ENCODE results near the gene AHSP.
"Not testable (repeated sequence)": the region's sequence is repeated elsewhere in the genome, so short reads cannot be mapped to it uniquely, and the experiment has no call there.

AHSP gene, protein sequence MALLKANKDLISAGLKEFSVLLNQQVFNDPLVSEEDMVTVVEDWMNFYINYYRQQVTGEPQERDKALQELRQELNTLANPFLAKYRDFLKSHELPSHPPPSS

DNA sequence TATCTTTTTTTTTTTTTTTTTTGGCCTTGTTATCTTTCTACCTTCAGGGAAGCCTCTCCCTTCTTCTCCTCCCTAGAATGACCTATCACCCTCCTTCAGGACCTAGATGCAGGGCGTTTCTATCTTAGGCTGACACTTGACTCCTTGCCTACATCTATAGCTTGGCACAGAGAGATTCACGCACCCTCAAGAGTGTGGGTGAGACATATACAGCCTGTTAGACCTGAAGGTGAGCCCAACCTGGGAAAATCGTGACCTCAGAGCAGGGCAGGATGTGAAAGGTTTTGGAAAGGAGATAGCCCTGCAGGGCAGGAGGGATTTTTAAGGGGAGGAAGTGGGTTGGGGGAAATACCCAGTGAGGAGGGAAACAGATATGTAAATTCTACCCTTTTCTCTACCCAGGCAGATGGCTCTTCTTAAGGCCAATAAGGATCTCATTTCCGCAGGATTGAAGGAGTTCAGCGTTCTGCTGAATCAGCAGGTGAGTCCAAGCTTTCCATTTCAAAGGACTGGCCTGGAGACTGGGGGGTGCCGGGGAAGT is at the start of gene AHSP:
Gene AHSP (plus strand): TSS at position 167 of the 541 bp plus-strand sequence. CDS start 240 bp downstream, at position 407.
- no peak for DNase-seq (ENCODE audit: low read depth, low spot score)

DNA sequence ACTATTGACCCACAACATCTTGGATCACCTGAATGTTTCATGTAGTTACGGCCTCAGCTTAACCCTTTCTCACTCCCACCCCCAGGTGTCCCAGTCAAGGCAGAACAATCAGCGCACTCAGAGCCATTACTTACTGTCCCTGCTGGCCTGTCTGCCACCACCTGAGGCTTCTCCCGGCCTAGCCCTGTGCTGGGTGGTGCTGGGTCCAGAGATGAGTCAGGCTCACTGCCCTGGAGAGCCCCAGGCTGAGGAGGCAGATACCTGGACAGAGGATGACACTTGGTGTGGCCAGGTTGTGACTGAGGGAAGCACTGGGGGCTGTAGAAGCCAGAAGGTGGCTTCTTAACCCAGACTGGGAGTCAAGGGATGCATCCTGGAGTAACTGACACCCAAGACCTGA is 48.7 kb upstream of the AHSP start:
- no peak for DNase-seq (ENCODE audit: low read depth, low spot score)

DNA sequence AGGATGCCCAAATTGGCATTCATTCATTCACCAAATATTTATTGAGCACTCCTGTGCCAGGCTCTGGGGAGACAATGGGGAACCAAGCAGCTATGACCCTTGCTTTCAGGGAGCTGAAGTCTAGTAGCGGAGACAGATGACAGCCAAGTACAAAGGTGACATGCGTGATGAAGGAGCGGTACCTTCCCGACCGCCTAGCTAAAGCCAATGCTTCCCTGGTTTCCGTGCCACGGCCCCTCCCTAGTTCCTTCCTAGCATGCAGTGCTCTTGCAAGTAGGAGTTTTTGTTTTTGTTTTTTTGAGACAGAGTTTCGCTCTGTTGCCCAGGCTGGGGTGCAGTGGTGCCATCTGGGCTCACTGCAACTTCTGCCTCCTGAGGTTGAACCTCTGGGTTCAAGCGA is 47.9 kb upstream of the AHSP start:
- DNase-seq (ENCODE audit: low read depth, low spot score) = no peak

DNA sequence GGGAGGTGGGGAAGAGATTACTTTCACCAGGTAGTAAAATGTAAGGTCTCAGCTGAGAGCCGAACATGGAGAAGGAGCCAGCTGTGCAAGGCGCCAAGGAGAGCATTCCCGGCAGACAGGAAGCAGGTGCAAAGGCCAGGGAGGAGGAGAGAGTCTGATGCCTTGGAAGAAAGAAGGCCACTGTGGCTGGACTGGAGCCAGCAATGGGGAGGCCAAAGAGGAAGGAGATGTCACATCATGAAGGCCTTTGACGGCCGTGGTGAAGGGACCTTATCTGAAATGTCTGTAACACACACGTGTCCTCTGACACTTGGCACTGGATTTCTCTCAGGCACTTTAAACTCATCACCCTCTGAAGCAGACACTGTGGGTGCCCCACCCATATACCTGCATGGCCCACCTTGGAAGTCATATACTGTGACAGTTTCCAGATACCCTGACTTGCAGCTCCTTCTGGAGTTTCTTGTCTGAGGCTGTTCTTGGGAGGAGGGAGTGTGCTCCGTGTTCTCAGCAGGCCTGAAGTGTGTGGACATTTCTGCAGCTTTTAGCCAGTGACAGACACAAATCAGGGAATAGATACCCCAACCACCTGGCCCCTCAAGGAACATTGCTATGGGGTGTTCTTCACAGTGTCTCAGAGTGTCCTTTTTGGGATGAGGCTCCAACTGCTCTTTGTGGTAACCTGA is 46.7 kb upstream of the AHSP start:
- no peak for DNase-seq (ENCODE audit: low read depth, low spot score)

DNA sequence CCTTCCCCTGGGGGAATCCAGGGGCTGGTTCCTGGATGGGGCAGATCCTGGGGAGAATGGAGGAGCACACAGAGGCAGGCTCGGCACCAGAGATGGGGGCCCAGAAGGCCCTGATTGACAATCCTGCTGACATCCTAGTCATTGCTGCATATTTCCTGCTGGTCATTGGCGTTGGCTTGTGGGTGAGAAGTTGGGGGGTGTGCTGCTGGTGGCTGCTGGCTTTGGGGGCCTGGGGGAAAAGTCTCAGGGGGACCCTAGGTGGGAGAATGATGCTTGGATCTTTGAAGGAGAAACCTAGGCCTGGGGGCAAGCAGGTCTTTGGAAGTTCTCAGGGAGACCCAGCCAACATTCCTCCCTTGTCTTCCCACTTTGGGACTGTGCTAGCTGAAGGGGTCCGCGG is 44.6 kb upstream of the AHSP start, which contains the start of gene SLC5A2:
Gene SLC5A2 (plus strand): TSS at position 43 of the 400 bp plus-strand sequence. CDS start 14 bp downstream, at position 57.
- DNase-seq (ENCODE audit: low read depth, low spot score) = no peak

DNA sequence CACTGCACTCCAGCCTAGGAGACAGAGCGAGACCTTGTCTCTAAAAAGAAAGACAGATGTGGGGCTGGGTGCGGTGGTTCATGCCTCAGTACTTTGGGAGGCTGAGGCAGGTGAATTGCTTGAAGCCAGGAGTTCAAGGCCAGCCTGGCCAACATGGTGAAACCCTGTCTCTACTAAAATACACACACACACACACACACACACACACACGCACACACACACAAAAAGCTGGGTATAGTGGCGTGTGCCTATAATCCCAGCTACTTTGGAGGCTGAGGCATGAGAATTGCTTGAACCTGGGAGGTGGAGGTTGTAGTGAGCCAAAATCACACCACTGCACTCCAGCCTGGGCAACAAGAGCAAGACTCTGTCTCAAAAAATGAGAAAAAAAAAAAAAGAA is 43.7 kb upstream of the AHSP start:
- DNase-seq (ENCODE audit: low read depth, low spot score) = not testable (repeated sequence)

DNA sequence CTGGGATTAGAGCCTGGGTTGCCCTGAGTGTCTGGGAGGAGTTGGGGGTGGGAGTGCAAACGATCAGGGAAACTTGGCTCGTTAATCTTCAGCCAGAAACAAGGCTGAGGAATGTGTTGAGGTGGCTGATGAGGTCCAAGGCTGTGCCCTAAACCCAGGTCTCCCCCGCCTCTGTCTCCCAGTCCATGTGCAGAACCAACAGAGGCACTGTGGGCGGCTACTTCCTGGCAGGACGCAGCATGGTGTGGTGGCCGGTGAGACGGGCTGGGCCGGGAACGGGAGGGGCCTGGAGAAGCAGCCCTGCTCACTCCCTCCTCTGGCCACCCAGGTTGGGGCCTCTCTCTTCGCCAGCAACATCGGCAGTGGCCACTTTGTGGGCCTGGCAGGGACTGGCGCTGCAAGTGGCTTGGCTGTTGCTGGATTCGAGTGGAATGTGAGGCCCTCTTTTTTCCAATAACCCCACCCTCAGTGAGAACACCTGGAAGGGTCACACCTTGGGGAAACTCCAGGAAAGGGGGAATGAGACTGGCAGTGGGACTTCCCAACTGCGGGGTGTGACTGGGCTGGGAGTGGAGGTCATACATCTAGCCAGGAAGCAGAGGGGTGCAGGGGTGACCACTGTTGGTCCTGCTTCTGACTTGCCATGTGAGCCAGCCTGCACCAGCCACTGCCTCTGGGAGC is 43.1 kb upstream of the AHSP start:
- DNase-seq (ENCODE audit: low read depth, low spot score) = no peak

DNA sequence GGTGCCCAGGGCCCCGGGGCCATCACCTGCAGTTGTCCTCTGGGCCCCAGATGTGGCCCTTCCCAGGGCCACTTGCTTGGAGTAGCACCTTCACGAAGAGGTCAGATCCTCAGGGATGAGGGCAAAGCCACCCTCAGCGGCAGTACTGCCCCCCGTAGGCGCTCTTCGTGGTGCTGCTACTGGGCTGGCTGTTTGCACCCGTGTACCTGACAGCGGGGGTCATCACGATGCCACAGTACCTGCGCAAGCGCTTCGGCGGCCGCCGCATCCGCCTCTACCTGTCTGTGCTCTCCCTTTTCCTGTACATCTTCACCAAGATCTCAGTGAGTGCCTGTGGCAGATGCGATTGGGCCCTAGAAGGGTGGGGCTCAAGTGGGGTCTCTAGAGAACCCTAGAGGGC is 42.1 kb upstream of the AHSP start:
- DNase-seq (ENCODE audit: low read depth, low spot score) = no peak

DNA sequence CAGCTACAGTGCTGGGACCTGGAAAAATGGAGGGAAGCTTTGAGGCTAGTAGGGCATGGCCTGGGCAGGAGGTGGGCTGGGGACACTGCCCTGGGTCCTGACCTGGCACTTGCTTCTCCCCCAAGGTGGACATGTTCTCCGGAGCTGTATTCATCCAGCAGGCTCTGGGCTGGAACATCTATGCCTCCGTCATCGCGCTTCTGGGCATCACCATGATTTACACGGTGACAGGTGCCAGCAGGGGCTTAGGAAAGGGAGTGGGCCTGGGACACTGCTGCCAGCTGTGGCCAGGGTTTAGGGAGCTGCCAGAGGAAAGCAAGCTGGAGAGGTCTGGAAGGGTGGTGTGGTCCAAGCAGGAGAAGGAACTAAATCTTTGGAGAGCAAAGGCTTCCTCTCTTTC is 41.7 kb upstream of the AHSP start:
- DNase-seq (ENCODE audit: low read depth, low spot score) = no peak

DNA sequence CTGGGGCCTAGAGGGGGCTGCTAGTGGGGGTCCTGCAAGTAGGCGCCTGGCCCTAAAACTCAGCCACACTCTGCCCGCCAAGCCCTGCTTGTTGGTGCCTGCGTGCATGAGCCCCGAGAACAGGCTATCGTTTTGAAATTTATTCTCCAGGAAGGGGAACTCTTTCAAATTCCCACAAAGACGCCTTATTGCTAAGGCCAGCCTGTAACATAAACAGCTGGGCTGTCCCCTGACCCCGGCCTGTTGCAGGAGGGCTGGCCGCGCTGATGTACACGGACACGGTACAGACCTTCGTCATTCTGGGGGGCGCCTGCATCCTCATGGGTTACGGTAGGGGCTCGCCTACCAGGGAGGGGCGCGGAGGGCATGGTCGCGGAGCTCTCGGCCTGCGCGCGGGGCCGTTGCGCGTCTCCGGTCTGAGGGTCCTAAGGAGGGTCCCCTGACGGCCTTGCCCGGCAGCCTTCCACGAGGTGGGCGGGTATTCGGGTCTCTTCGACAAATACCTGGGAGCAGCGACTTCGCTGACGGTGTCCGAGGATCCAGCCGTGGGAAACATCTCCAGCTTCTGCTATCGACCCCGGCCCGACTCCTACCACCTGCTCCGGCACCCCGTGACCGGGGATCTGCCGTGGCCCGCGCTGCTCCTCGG is 40.5 kb upstream of the AHSP start:
- DNase-seq (ENCODE audit: low read depth, low spot score) = no peak

DNA sequence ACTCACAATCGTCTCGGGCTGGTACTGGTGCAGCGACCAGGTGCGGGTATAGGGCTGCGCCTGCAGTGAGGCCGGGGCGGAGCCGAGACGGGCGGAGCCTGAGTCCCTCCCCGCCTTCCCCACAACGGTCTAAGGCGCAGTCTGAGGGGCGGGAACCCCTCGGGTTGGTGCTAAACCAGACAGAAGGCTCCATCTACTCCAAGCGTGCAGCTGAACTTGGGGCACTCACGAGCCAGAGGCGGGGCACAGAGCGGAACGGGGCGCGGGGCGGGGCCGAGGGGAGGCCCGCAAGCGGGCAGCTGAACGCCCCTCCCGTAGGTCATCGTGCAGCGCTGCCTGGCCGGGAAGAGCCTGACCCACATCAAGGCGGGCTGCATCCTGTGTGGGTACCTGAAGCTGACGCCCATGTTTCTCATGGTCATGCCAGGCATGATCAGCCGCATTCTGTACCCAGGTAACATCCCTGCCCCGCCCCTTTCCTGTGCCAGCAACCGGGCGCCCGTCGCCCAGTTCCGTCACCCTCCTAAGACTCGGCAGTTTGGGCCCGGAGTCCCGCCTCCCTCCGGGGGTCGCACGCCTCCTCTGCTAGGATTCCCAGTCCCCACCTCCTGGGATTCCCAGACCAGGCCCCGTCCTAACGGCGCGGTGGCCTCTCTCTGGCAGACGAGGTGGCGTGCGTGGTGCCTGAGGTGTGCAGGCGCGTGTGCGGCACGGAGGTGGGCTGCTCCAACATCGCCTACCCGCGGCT is 39.8 kb upstream of the AHSP start:
- peak; percentile 42 for DNase-seq (ENCODE audit: low read depth, low spot score)

DNA sequence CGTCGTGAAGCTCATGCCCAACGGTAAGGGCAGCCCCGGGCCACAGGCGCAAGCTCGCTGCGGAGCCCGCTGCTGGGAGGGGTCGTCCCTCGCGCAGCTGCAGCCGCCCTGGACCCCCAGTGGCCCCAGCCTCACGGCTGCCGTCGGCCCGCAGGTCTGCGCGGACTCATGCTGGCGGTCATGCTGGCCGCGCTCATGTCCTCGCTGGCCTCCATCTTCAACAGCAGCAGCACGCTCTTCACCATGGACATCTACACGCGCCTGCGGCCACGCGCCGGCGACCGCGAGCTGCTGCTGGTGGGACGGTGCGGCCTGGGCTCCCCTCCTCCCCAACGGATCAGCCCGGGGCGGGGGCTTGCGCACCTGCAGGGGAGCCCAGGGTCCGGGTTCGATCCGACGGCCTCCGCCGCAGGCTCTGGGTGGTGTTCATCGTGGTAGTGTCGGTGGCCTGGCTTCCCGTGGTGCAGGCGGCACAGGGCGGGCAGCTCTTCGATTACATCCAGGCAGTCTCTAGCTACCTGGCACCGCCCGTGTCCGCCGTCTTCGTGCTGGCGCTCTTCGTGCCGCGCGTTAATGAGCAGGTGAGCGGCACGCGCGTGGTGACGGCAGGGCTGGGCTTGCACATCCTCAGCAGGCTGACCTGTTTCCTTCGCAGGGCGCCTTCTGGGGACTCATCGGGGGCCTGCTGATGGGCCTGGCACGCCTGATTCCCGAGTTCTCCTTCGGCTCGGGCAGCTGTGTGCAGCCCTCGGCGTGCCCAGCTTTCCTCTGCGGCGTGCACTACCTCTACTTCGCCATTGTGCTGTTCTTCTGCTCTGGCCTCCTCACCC is 39.0 kb upstream of the AHSP start:
- no peak for DNase-seq (ENCODE audit: low read depth, low spot score)

DNA sequence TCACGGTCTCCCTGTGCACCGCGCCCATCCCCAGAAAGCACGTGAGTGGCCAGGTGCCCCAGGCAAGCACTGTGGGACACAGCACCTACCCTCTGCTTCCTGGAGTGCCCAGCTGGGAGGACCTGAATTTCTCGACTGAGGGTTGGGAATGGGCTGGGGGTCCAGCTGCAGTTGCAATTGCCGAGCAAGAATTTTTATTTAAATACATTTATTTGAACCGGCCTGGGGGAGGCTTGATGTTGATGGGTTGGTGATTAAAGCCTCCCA is 38.5 kb upstream of the AHSP start:
- DNase-seq (ENCODE audit: low read depth, low spot score) = no peak

DNA sequence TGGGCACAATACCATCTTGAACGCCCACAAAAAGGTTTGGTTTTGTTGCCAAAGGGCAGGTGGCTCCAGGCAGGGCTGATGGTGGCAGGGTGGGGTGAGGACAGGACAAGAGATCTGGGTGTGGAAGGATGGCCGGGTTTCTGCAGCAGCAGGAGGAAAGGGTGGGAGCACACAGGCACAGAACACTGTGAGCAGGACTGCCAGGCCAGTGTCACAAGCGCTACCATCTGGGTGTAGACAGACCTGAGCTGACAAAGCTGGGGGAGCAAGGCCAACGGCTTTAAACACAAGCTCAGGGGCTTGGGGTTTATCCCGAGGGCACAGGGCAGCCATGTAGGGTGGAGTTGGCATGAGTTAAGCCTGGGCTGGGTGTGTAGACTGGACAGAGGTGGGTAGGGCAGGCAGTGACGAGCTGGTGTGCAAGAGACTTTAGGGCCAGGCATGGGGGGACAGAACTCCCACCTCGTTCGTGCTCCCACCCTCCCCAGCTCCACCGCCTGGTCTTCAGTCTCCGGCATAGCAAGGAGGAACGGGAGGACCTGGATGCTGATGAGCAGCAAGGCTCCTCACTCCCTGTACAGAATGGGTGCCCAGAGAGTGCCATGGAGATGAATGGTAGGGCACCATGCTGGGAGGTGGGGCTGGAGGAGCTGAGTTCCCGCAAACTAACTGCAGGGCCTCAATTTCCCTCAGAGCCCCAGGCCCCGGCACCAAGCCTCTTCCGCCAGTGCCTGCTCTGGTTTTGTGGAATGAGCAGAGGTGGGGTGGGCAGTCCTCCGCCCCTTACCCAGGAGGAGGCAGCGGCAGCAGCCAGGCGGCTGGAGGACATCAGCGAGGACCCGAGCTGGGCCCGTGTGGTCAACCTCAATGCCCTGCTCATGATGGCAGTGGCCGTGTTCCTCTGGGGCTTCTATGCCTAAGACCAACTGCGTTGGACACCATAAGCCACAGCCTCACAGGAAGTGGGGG is 37.8 kb upstream of the AHSP start:
- DNase-seq (ENCODE audit: low read depth, low spot score) = no peak

DNA sequence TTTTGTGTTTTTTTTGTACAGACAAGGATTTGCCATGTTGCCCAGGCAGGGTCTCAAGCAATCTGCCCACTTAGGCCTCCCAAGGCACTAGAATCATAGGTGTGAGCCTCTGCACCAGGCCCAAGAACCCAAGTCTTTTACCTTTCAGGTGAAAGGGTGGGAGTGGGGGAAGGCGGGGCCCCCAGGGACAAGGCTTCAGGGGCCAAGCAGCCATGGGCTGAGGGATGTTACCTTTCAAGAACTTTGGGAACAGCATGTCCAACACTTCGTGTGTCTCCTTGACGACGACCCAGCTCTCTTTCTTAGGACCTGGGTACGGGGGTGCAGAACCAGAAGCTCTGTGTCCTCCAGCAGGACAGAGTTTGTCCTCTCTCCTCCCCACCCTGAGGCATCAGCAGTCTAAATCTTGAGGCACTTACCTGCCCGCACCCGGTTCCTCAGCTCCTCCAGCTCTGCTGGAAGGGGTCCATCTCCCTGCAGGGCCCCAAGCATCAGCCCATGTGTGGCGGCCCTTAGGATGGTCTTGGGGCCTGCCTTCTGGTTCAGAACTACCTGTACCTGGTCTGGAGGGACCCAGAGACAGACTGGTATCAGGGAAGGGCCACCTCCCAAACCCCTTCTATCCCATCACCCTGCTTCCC is 35.8 kb upstream of the AHSP start:
- no peak for DNase-seq (ENCODE audit: low read depth, low spot score)

DNA sequence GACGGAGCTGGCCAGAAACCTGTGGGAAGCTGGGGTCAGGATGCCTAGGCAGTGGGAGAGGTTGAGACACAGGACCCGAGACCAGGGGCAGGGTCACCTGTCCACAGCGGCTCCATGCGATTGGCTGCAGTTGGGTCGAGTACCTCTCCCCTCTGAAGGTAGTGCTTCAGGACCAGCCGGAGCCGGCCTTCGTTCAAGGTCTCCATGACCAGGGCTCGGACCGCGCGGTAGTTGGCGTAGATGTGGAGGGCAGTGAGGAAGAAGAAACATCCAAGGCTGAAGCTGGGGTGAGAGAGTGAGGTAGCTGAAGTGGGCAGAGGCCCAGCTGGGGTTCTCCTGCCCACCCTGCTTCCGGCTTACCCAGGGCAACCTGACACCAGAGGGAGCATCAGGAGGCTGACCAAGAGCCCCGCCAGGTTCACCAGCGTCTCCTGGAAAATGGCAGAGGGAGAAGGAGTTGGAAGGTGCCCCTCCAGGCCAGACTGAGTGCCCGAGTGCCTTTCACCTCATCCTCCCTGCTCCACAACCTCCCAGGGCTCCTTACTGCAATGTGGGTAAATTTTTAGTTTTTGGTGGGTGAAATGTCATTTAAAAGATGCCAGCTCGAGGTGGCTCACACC is 34.1 kb upstream of the AHSP start:
- DNase-seq (ENCODE audit: low read depth, low spot score) = no peak

DNA sequence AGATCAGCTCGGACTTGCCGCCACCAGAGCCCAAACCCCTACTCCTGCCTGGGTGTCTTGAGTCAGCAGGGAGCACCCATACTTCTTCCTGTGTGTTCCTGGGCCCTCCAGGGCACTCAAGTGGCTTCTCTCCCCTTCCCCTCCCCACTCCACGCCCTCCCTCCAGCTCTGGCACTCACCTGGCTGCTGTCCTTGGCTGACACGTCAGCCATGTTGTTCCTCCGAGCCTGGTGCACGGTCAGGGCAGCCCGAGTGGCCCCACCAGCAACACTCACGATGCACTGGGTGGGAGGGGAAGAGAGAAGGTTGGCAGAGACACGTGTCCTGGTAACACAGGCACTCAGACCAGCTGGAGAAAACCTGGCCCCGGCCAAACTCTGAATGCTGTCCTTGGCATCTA is 31.0 kb upstream of the AHSP start:
- DNase-seq (ENCODE audit: low read depth, low spot score) = no peak

DNA sequence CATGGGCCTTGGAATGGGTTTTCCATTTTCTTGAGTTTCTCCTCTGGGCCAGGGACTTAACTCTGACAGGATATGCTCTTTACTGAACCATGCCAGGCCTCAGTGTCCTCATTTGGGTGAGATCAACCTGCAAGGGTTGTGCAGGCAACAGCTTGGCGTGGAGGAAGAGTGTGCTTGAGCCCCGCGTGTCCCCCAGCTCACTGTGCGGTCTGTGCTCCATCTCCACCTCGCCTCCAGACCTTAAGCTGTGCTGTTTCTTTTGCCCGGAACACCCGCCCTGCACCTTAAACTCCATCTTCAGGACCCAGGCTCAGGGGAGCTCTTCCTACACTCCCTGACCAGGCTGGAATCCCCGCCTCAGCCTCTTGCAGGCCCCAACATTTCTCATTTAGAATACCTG is 29.2 kb upstream of the AHSP start:
- no peak for DNase-seq (ENCODE audit: low read depth, low spot score)

DNA sequence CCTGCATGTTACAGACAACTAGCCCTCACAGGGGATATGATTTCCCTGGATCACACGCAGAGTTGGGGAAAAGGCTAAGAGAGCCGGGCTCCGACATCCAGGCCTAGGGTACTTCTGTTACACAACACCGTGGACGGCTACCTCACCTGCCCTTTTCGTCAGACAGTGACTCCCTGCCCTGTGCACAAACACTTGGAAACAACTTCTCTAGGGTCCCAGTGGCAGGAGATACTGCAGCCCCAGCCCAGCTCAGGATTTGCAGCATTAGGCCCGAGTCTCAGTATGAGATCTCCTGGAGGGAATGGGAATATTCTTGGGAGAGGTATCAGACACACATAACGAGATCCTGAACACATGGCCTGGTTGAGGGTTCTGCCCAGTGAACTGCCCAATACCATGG is 27.8 kb upstream of the AHSP start:
- DNase-seq (ENCODE audit: low read depth, low spot score) = no peak
